IMR-90 (cell line): Measurements from ENCODE around the gene ROR2. TPM values are rescaled to one million over a fixed set of nuclear protein-coding genes. Genes with fewer than 3 reads are reported as not detected.

ENCODE experiments used
- ATAC-seq: fragments of 200-7000 bp; cut with Tn5 transposase; 2 replicates; pipeline ENCODE4 v1.9.1; 2020; ENCODE audit warnings: low read depth, mild to moderate bottlenecking, moderate library complexity
- BruUV-seq: library from RNA; stranded (reverse); fragments of 400-500 nt; replicated peaks from 2 replicates; lab custom pipeline; 2021; lab: Mats Ljungman, UMichigan
- CTCF ChIA-PET: fragments of 300-600 bp; formaldehyde crosslinking; extraction: SDS; loops from one replicate; lab custom pipeline; 2021; ENCODE audit warnings: antibody characterized with exemption; lab: Yijun Ruan, JAX
- POLR2A ChIA-PET: fragments of 300-600 bp; sonication (Branson Sonifier 250); formaldehyde crosslinking; loops from one replicate; lab custom pipeline; 2022; ENCODE audit warnings: antibody characterized with exemption; ENCODE audit not compliant: unreplicated experiment; lab: Charles Lee
- DNase-seq: peaks from one replicate; pipeline ENCODE4 v3.0.0; 2013
- H2AFZ ChIP-seq: replicated peaks from 2 replicates; pipeline ENCODE3; 2013; ENCODE audit warnings: low read length, mild to moderate bottlenecking; ENCODE audit not compliant: poor library complexity
- H2AK5ac ChIP-seq: 2 replicates; pipeline ENCODE4 v1.6.1; 2013; ENCODE audit warnings: low read depth, low read length, inconsistent platforms
- H2AK9ac ChIP-seq: replicated peaks from 2 replicates; pipeline ENCODE3; 2013; ENCODE audit warnings: mild to moderate bottlenecking, low read depth, low read length, moderate library complexity; ENCODE audit not compliant: poor library complexity
- H2BK120ac ChIP-seq: 2 replicates; pipeline ENCODE4 v1.6.1; 2013; ENCODE audit warnings: low read depth, low read length, inconsistent platforms
- H2BK15ac ChIP-seq: 3 replicates; pipeline ENCODE4 v1.6.1; 2013; ENCODE audit warnings: low read depth, low read length, inconsistent platforms
- H2BK20ac ChIP-seq: 2 replicates; pipeline ENCODE4 v1.6.1; 2013; ENCODE audit warnings: low read depth, mild to moderate bottlenecking, inconsistent platforms, low read length, moderate library complexity
- H2BK5ac ChIP-seq: 2 replicates; pipeline ENCODE4 v1.6.1; 2013; ENCODE audit warnings: mild to moderate bottlenecking, low read depth, low read length, inconsistent platforms; ENCODE audit not compliant: poor library complexity, severe bottlenecking
- H3K14ac ChIP-seq: replicated peaks from 2 replicates; pipeline ENCODE4 v1.6.1; 2013; ENCODE audit warnings: low read depth, low read length, inconsistent platforms
- H3K18ac ChIP-seq: 2 replicates; pipeline ENCODE4 v1.6.1; 2013; ENCODE audit warnings: low read depth, low read length, control low read depth
- H3K23ac ChIP-seq: 2 replicates; pipeline ENCODE4 v1.6.1; 2013; ENCODE audit warnings: low read depth, low read length, inconsistent platforms
- H3K27ac ChIP-seq: 2 replicates; pipeline ENCODE4 v1.5.1; 2013; ENCODE audit warnings: mild to moderate bottlenecking, control low read depth, low read length; ENCODE audit not compliant: insufficient read depth
- H3K27me3 ChIP-seq: 2 replicates; pipeline ENCODE4 v1.6.1; 2013; ENCODE audit warnings: low read length; ENCODE audit not compliant: control insufficient read depth, insufficient read depth
- H3K36me3 ChIP-seq: 2 replicates; pipeline ENCODE4 v1.6.1; 2013; ENCODE audit warnings: low read length, mixed read lengths; ENCODE audit not compliant: control insufficient read depth, insufficient read depth
- H3K4ac ChIP-seq: 2 replicates; pipeline ENCODE4 v1.6.1; 2013; ENCODE audit warnings: low read depth, low read length, inconsistent platforms
- H3K4me1 ChIP-seq: 2 replicates; pipeline ENCODE4 v1.6.1; 2013; ENCODE audit warnings: low read length, mixed read lengths; ENCODE audit not compliant: control insufficient read depth, insufficient read depth
- H3K4me2 ChIP-seq: 2 replicates; pipeline ENCODE4 v1.6.1; 2013; ENCODE audit warnings: low read depth, mild to moderate bottlenecking, control low read depth, low read length, moderate library complexity
- H3K4me3 ChIP-seq: 2 replicates; pipeline ENCODE4 v1.5.1; 2013; ENCODE audit warnings: low read depth, mild to moderate bottlenecking, control low read depth, low read length, moderate library complexity; ENCODE audit not compliant: insufficient read depth
- H3K56ac ChIP-seq: 2 replicates; pipeline ENCODE4 v1.6.1; 2013; ENCODE audit warnings: low read length, inconsistent platforms; ENCODE audit not compliant: insufficient read depth; ENCODE audit errors: extremely low read depth
- H3K79me1 ChIP-seq, 2 experiments: 2 replicates each; pipeline ENCODE4 v1.6.1; 2013; ENCODE audit warnings: low read length in 2 of 2, inconsistent platforms in 1 of 2, low read depth in 1 of 2
- H3K9ac ChIP-seq: 2 replicates; pipeline ENCODE4 v1.6.1; 2013; ENCODE audit warnings: low read depth, low read length, control low read depth
- H3K9me1 ChIP-seq: 2 replicates; pipeline ENCODE4 v1.6.1; 2013; ENCODE audit warnings: low read length, inconsistent platforms; ENCODE audit not compliant: insufficient read depth
- H3K9me3 ChIP-seq: 2 replicates; pipeline ENCODE4 v1.6.1; 2013; ENCODE audit warnings: low read length; ENCODE audit not compliant: control insufficient read depth, insufficient read depth
- H4K20me1 ChIP-seq: 2 replicates; pipeline ENCODE4 v1.6.1; 2013; ENCODE audit warnings: low read length, inconsistent platforms; ENCODE audit not compliant: insufficient read depth
- H4K5ac ChIP-seq: 2 replicates; pipeline ENCODE4 v1.6.1; 2013; ENCODE audit warnings: mild to moderate bottlenecking, low read depth, low read length, control low read depth
- H4K8ac ChIP-seq, 2 experiments: 2 replicates each; pipeline ENCODE4 v1.6.1; 2013; ENCODE audit warnings: low read depth in 2 of 2, low read length in 2 of 2, control low read depth in 1 of 2, inconsistent platforms in 1 of 2
- H4K91ac ChIP-seq: 2 replicates; pipeline ENCODE4 v1.6.1; 2013; ENCODE audit warnings: low read depth, low read length, inconsistent platforms; ENCODE audit not compliant: insufficient read depth
- CEBPB ChIP-seq: IDR thresholded peaks from 2 replicates; pipeline ENCODE4 v1.6.1; 2012; ENCODE audit warnings: low read depth, low read length, improper control_type of control experiment
- CHD1 ChIP-seq: IDR thresholded peaks from 2 replicates; pipeline ENCODE4 v1.6.1; 2012; ENCODE audit warnings: low read depth, low read length, improper control_type of control experiment
- ELK1 ChIP-seq: fragments of 150-350 bp; IDR thresholded peaks from 2 replicates; pipeline ENCODE4 v1.6.1; 2016; ENCODE audit warnings: low read depth, mild to moderate bottlenecking, low read length, moderate library complexity, borderline replicate concordance
- FOS ChIP-seq: fragments of 150-350 bp; IDR thresholded peaks from 2 replicates; pipeline ENCODE4 v1.6.1; 2016; ENCODE audit warnings: low read depth, low read length
- NFE2L2 ChIP-seq: fragments of 150-350 bp; IDR thresholded peaks from 2 replicates; pipeline ENCODE4 v1.6.1; 2016; ENCODE audit warnings: low read depth, mild to moderate bottlenecking, low read length
- RAD21 ChIP-seq: IDR thresholded peaks from 2 replicates; pipeline ENCODE4 v1.6.1; 2012; ENCODE audit warnings: low read length, improper control_type of control experiment
- RCOR1 ChIP-seq: IDR thresholded peaks from 2 replicates; pipeline ENCODE4 v1.6.1; 2012; ENCODE audit warnings: mild to moderate bottlenecking, low read length, improper control_type of control experiment; ENCODE audit not compliant: insufficient replicate concordance
- RFX5 ChIP-seq: IDR thresholded peaks from 2 replicates; pipeline ENCODE4 v1.8.0; 2012; ENCODE audit warnings: low read depth, mild to moderate bottlenecking, low read length, moderate library complexity
- SMC3 ChIP-seq: fragments of 150-350 bp; IDR thresholded peaks from 2 replicates; pipeline ENCODE4 v1.6.1; 2016; ENCODE audit warnings: low read depth, mild to moderate bottlenecking, antibody characterized with exemption, low read length, moderate library complexity
- USF2 ChIP-seq: fragments of 150-350 bp; IDR thresholded peaks from 2 replicates; pipeline ENCODE4 v1.6.1; 2017; ENCODE audit warnings: mild to moderate bottlenecking, antibody characterized with exemption, low read length, low read depth
- WGBS, 2 experiments: methylation state at CpG; one replicate each; pipeline versions ENCODE4 v1.1.5 to v1.1.7; 2013; ENCODE audit warnings: missing lambda C conversion rate in 2 of 2; ENCODE audit not compliant: insufficient read length in 1 of 2; ENCODE audit errors: extremely low coverage in 2 of 2; 5-methylcytosine and 5-hydroxymethylcytosine counted together
- dilution Hi-C: fragments of 300-500 bp; cut with HindIII; formaldehyde crosslinking; loops from one replicate; pipeline ENCODE4 v1.14.3; 2018; ENCODE audit warnings: low sequenced_read_pairs; ENCODE audit not compliant: unreplicated experiment
- in situ Hi-C: fragments of 300-500 bp; cut with MboI; formaldehyde crosslinking; loops from 3 replicates; pipeline ENCODE4 v1.14.3; 2019; ENCODE audit warnings: low sequenced_read_pairs, inconsistent platforms, mixed read lengths
- intact Hi-C: fragments of 100-400 bp; cut with micrococcal nuclease; formaldehyde crosslinking; loops from 2 replicates; pipeline ENCODE4 v1.10.0; 2022
- polyA plus RNA-seq, 3 experiments: library from polyadenylated mRNA; depleted of rRNA; stranded (reverse); fragments of >200 nt; gene quantifications; 2 replicates each; pipeline ENCODE4 v1.2.3, GENCODE V29; 2012; ENCODE audit warnings: low replicate concordance in 1 of 3
- total RNA-seq: library from RNA; depleted of rRNA; stranded (reverse); fragments of >200 nt; gene quantifications from 2 replicates; pipeline ENCODE4 v1.2.3, GENCODE V29; 2012
- TF ChIP-seq, protein P1 (sequence below): conservative IDR thresholded peaks from 2 replicates; pipeline ENCODE4 v1.5.1; 2012; ENCODE audit warnings: mild to moderate bottlenecking, low read depth, low read length, improper control_type of control experiment

Gene ROR2
- total and polyA plus RNA-seq, 2 of the 4 experiments (the other 2 are of a cell fraction): 2.3 to 4.8 TPM

DNA sequence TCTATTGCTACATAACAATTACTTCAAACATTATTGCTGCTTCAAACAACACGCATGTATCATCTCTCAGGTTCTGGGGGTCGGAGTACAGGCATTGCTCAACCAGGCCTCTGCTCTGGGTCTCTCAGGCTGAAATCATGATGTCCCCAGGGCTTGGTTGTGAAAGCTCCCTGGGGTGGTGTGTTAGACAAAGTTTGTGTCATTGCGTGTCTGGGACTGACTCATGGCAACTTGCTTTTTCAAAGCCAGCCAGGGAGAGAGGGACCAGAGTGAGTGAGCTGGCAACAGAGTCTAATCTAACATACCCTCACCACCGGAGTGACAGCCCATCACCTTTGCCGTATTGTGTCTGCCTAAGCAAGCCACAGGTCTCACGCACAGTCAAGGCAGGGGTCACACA is 267.2 kb downstream of the ROR2 start:
- Histone ChIP-seq H3K14ac (0 out of 2 replicates have a peak overlapping the region, but pooled peaks have one; percentile 35), H3K9me1 (no peaks in the 10 kb centered on the region), H3K36me3 (no peaks in the 10 kb centered on the region), H4K91ac (no peak overlapping the region), H2BK5ac (no peak overlapping the region), H3K4me2 (no peak overlapping the region), H3K27me3 (no peaks in the 10 kb centered on the region), H2BK20ac (no peak overlapping the region), H3K27ac (no peak overlapping the region), H2BK120ac (0 out of 2 replicates have a peak overlapping the region, but pooled peaks have one; percentile 4), H3K9ac (no peak overlapping the region), H3K4me3 (no peak overlapping the region), H3K79me1 (no peaks in the 10 kb centered on the region), H4K5ac (no peak overlapping the region), H3K4me1 (peaks cover 9% of the 10 kb centered on the region), H4K8ac (no peak overlapping the region; a peak in 1 of 4 replicates), H2AK9ac (no peak overlapping the region), H2BK15ac (no peak overlapping the region), H2AK5ac (peak overlapping the region; percentile 20; the same call in 1 of the 2 replicates), H2AFZ (peak overlapping the region; percentile 34), H4K20me1 (no peaks in the 10 kb centered on the region), H3K4ac (0 out of 2 replicates have a peak overlapping the region, but pooled peaks have one; percentile 43), H3K56ac (no peak overlapping the region), H3K23ac (no peak overlapping the region), H3K9me3 (no peaks in the 10 kb centered on the region), H3K18ac (no peak overlapping the region)
- no CpG with 5 or more reads among the region's 6 CpGs for WGBS, 2 experiments
- in situ Hi-C loops: loop anchor here (5.0 kb wide), 1 partner anchor 766 kb away; no protein-coding TSS in a partner anchor
- ChIA-PET POLR2A (no interaction called here), CTCF (no interaction called here)
- intact Hi-C loops: no loop called here
- dilution Hi-C loops: no loop called here
- peak; percentile 94 for TF ChIP-seq CEBPB
- no peak for TF ChIP-seq NFE2L2
- no peak for TF ChIP-seq USF2
- TF ChIP-seq, protein P1, sequence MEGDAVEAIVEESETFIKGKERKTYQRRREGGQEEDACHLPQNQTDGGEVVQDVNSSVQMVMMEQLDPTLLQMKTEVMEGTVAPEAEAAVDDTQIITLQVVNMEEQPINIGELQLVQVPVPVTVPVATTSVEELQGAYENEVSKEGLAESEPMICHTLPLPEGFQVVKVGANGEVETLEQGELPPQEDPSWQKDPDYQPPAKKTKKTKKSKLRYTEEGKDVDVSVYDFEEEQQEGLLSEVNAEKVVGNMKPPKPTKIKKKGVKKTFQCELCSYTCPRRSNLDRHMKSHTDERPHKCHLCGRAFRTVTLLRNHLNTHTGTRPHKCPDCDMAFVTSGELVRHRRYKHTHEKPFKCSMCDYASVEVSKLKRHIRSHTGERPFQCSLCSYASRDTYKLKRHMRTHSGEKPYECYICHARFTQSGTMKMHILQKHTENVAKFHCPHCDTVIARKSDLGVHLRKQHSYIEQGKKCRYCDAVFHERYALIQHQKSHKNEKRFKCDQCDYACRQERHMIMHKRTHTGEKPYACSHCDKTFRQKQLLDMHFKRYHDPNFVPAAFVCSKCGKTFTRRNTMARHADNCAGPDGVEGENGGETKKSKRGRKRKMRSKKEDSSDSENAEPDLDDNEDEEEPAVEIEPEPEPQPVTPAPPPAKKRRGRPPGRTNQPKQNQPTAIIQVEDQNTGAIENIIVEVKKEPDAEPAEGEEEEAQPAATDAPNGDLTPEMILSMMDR: no peak
- no peak for TF ChIP-seq RAD21
- no peak for TF ChIP-seq RCOR1
- no peak for TF ChIP-seq SMC3
- no peak for TF ChIP-seq CHD1
- peak; percentile 35; the same call in 1 of the 2 replicates for TF ChIP-seq FOS
- no peak for TF ChIP-seq RFX5
- TF ChIP-seq ELK1: no peak
- BruUV-seq: no TSS peak
- DNase-seq (peak; percentile 57), ATAC-seq (peak; percentile 21; the same call in 1 of the 2 replicates)
